ENCODE data around the gene AATK.
A peak's percentile ranks its signal among the peaks of the same experiment; 100 is the strongest.

AATK gene

GRCh38 chr17:81125573-81126081 lies 40.4 kb downstream of the AATK start:
- DNase-seq, result no peak

- no peak for DNase-seq
Observed at GRCh38 chr17:81124377-81124776, 41.6 kb downstream of the AATK start.

- no peak for DNase-seq
Observed at GRCh38 chr17:81123052-81124048, 42.7 kb downstream of the AATK start.

GRCh38 chr17:81121841-81122733 lies 43.9 kb downstream of the AATK start:
- DNase-seq, result no peak

- DNase-seq, result no peak
Observed at GRCh38 chr17:81120695-81121621, 45.1 kb downstream of the AATK start.

- no peak for DNase-seq
Observed at GRCh38 chr17:81120149-81120484, 45.9 kb downstream of the AATK start.

GRCh38 chr17:81119223-81120148 lies 46.5 kb downstream of the AATK start:
- DNase-seq, result peak; percentile 93

- DNase-seq, result no peak
Observed at GRCh38 chr17:81118308-81119221, 47.5 kb downstream of the AATK start.

GRCh38 chr17:81117672-81118198 lies 48.3 kb downstream of the AATK start:
- no peak for DNase-seq

- no peak for DNase-seq
Observed at GRCh38 chr17:81116704-81117103, 49.3 kb downstream of the AATK start.

- DNase-seq, result no peak
Observed at GRCh38 chr17:81115749-81116464, 50.1 kb downstream of the AATK start.

- DNase-seq, result no peak
Observed at GRCh38 chr17:81115219-81115618, 50.8 kb downstream of the AATK start.

- DNase-seq, result no peak
Observed at GRCh38 chr17:81114351-81115093, 51.5 kb downstream of the AATK start.

GRCh38 chr17:81113158-81113724 lies 52.8 kb downstream of the AATK start:
- no peak for DNase-seq

- DNase-seq, result no peak
Observed at GRCh38 chr17:81112450-81112849, 53.6 kb downstream of the AATK start.

GRCh38 chr17:81111066-81111465 lies 55.0 kb downstream of the AATK start:
- DNase-seq, result no peak

GRCh38 chr17:81110488-81111040 lies 55.5 kb downstream of the AATK start:
- no peak for DNase-seq

- no peak for DNase-seq
Observed at GRCh38 chr17:81109957-81110356, 56.1 kb downstream of the AATK start.

Data from activated effector memory CD4-positive, alpha-beta T cell treated with anti-CD3 and anti-CD28 coated beads, Interleukin-2, amount 50 U/mL, for 16 hours (primary cell).